GM18858 (cell line): Measurements from ENCODE around the gene TPSB2.
"Not testable (repeated sequence)": the region's sequence is repeated elsewhere in the genome, so short reads cannot be mapped to it uniquely, and the experiment has no call there.

ENCODE experiments used
- ATAC-seq: cut with Tn5 transposase; IDR thresholded peaks from one replicate; pipeline ENCODE4 v1.9.1; 2021; ENCODE audit not compliant: unreplicated experiment

The TPSB2 gene

GRCh38 chr16:1243907-1244850 lies 14.2 kb upstream of the TPSB2 start:
- ATAC-seq, result not testable (repeated sequence)

DNA sequence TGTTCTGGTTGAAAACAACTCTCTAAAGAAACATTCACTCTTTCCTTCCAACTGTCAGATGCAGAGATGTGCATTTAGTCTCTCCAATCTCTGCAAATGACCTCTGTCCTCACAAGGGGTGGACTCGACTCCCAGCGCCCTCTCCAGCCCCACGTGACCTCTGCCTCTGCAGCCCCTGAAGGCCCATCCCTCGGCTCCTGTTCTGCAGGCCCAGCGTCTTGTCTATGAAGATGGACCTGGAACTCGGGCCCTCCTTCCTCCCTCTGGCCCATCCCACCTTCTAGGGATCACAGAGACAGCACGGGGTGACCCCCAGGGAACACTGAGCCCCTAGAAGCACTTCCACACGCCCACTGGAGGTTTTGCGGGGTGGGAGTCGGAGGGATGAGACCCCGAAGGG lies 13.4 kb upstream of the TPSB2 start:
- not testable (repeated sequence) for ATAC-seq

DNA sequence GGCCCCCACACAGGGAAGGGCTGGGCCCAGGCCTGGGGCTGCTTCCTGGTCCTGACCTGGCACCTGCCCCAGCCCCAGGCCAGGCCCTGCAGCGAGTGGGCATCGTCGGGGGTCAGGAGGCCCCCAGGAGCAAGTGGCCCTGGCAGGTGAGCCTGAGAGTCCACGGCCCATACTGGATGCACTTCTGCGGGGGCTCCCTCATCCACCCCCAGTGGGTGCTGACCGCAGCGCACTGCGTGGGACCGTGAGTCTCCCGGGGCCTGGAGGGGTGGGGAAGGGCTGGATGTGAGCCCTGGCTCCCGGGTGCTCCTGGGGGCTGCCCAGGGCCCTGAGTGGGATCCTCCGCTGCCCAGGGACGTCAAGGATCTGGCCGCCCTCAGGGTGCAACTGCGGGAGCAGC lies 11.1 kb upstream of the TPSB2 start:
- not testable (repeated sequence) for ATAC-seq

GRCh38 chr16:1240436-1240835 lies 10.5 kb upstream of the TPSB2 start, which contains the start of gene TPSAB1:
Gene TPSAB1, plus strand, starts transcription at chr16:1240705. Its CDS starts 234 bp downstream, at chr16:1240939.
- ATAC-seq, result not testable (repeated sequence)

- ATAC-seq, result not testable (repeated sequence)
These were observed 9.6 kb upstream of the TPSB2 start for GRCh38 chr16:1239575-1239974.

DNA sequence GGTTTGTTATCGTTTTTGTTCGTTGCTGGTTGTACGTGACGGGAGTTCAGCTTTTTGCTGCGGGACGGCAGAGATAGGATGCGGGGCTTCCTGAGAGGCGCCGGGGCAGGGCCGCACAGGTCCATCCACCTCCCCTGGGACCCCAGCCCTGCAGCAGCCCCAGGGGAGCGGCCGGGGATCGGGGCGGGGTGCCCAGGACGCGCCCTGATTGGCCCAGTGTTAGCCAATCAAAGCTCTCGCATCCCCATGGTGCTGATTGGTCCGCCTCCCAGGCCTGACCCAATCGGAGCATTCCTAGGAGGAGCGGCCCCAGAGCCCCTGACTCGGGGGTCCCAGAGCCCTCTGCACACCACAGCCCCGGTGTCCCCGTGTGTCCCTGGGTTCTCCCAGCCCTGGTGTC lies 8.9 kb upstream of the TPSB2 start:
- ATAC-seq, result not testable (repeated sequence)

- no peak for ATAC-seq
These were observed 8.0 kb upstream of the TPSB2 start for GRCh38 chr16:1237990-1238389.

GRCh38 chr16:1236659-1237058 lies 6.7 kb upstream of the TPSB2 start:
- not testable (repeated sequence) for ATAC-seq

DNA sequence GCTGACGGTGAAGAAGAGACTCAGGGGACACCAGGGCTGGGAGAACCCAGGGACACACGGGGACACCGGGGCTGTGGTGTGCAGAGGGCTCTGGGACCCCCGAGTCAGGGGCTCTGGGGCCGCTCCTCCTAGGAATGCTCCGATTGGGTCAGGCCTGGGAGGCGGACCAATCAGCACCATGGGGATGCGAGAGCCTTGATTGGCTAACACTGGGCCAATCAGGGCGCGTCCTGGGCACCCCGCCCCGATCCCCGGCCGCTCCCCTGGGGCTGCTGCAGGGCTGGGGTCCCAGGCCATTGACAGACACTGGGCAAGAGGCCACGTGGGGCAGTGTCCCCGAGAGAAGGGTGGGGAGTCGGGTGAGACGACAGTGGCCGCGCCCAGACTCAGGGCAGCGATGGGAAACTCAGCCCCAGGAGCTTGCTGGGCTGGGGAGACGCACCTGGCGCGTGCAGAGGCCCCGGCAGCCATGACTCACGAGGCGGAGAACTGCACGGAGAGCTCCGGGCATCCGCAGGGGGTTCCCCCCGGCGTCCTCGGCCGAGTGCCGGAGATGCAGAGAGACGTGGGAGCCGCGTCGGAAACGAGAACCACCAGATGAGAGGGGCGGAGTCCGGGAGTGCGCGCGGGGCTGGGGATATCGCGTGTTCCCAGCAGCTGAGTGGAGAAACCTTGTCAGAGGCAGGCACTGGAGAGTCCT lies 2.2 kb upstream of the TPSB2 start:
- not testable (repeated sequence) for ATAC-seq

DNA sequence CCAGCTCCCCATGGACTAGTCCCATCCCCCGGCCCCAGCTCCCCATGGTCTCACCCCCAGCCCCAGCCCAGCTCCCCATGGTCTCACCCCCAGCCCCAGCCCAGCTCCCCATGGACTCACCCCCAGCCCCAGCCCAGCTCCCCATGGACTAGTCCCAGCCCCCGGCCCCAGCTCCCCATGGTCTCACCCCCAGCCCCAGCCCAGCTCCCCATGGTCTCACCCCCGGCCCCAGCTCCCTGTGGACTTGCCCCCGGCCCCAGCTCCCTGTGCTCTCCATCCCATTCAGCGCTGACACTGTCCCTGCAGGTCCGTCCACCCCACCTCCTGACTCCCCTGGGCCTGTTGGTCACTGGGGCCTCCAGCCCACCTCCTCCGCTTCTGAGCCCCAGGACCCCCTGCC lies 1.3 kb upstream of the TPSB2 start:
- ATAC-seq, result not testable (repeated sequence)

- not testable (repeated sequence) for ATAC-seq
These were observed 658 bp upstream of the TPSB2 start for GRCh38 chr16:1230471-1231212.

GRCh38 chr16:1229476-1229875 lies 508 bp downstream of the TPSB2 start:
- ATAC-seq, result not testable (repeated sequence)

DNA sequence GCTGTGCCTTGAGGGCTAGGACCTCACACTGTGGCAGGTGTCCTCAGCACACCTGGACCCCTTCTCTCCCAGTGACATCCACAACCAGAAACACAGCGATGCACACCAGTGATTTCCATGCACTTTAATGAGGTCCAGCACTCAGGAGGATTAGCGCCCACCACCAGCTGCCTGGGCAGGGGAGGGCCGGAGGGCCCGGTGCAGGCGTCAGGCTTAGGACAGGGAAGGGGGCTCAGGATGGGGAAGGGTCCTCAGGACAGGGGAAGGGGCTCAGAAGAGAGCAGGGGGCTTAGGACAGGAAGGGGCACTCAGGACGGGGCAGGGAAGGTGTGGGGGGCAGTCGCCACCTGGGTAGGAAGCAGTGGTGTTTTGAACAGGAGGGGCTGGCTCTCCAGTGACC lies 1.8 kb downstream of the TPSB2 start:
- ATAC-seq, result not testable (repeated sequence)

DNA sequence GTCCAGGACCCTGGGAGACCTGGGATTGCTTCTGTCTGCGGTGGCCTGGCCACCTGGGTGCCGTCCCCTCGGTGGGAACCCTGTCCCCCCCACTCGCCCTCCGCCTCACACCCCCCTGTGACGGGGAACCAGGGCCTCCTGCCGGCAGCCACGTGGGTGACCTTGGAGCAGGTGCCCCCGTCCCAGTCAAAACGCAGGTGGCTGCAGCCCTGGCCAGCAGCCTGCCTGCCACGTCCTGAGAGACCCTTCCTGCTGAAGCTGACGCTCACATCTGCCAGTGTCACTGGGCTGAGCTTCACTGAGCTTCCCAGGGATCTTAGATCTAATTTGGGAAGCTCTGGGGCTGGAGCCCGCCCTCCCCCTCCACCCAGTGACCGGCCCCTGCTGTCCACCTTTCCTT lies 3.3 kb downstream of the TPSB2 start:
- ATAC-seq, result not testable (repeated sequence)

DNA sequence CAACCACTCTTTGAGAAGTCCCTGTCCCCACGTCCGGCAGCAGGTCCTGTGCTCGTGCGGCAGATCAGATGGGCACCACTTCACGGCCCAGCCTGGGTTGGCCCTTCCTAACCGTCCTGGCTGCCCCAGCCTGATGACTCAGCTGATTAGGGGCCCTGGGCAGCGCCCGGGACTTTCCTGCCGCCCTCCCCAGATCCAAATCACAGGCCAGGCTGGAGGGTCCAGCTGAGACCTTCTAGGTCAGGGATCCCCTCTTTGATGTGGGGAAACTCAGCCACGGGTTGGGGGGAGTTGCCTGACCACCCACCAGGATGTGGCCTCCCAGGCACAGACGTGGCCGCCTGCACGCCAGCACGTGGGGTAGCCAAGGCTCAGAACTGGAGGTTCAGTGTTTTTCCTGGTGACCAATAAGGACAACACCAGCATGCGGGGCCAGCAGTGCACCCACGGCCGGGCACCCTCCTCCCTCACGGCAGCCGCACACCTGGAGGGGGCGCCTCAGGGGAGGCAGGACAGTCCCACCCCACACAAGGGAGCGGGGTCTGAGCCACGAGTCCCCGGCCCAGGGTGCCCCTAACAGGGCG lies 4.2 kb downstream of the TPSB2 start:
- not testable (repeated sequence) for ATAC-seq

DNA sequence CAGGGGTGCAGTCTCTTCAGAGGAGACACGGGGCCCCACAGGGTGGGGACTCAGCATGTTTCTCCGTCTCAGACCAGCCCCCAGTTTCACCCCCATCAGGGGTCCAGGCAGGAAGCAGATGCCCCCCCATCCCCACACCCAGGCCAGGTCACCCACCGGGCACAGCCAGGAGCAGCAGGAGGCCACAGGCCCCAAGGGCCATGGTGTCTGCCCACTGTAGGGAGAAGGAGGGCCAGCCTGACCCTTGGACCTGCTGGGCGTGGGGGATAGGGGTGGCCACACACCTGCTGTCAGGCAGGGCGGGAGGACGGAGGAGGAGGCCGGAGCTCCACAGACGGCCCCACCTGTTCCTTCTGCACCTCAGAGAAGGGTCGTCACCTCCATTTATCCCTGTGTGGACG lies 4.9 kb downstream of the TPSB2 start, which contains the start of gene TPSG1:
Gene TPSG1 (minus strand): TSS at position 218 of the 401 bp plus-strand sequence. CDS start 16 bp downstream, at position 202.
- ATAC-seq, result no peak

GRCh38 chr16:1224558-1224957 lies 5.4 kb downstream of the TPSB2 start:
- no peak for ATAC-seq

DNA sequence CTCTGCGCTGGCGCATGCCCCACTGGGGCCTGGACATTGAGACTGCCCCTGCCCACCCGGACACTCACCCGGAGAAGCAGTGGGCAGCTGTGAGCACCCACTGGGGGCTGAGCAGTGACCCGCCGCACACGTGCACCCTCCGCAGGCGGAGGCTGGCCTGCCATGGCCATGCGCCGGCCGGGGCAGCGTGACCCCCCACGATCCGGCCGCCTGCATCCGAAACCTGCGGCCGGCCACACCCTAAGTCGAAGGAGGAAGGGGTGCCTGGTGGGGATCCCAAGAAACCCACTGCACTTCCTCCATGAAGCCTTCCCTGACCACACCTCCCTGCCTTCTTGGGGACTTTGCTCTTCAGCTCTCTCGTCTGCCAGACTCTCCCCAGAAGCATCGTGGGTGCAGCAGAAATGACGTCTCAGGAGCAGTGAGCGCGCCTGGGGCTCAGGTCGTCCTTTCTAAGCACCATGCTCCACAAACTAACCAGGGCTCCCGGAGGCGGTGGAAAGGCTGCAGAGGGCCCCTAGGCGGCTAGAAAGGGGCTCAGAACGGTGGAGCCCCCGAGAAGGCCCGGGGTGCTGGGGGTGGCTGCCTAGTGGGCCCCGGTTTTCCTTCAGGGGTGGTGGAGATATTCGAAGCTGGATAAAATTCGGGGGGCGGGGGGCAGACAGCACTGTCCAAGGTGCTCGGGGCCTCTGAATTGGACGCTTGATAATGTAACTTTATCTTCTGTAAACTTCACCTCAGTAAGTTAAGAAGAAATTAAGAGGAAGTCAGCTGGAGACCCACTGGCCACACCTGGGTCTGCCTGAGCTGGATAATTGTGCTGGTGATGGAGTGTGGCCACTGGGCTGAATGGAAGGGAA lies 6.4 kb downstream of the TPSB2 start:
- no peak for ATAC-seq

GRCh38 chr16:1222553-1223354 lies 7.2 kb downstream of the TPSB2 start:
- ATAC-seq, result no peak
